22Rv1 (cell line): ENCODE measurements around the gene CUL4A.
"Not testable (repeated sequence)": the region's sequence is repeated elsewhere in the genome, so short reads cannot be mapped to it uniquely, and the experiment has no call there.

ENCODE experiments used
- H3K27ac ChIP-seq: fragments of 450-650 bp; 2 replicates; pipeline ENCODE4 v1.5.1; 2017
- ZFX ChIP-seq: fragments of 450-650 bp; IDR thresholded peaks from 2 replicates; pipeline ENCODE4 v1.6.1; 2017; ENCODE audit warnings: antibody characterized with exemption, borderline replicate concordance
- TF ChIP-seq, protein P1 (sequence below): fragments of 450-650 bp; IDR thresholded peaks from 2 replicates; pipeline ENCODE4 v1.5.1; 2017; ENCODE audit warnings: mild to moderate bottlenecking

CUL4A gene

DNA sequence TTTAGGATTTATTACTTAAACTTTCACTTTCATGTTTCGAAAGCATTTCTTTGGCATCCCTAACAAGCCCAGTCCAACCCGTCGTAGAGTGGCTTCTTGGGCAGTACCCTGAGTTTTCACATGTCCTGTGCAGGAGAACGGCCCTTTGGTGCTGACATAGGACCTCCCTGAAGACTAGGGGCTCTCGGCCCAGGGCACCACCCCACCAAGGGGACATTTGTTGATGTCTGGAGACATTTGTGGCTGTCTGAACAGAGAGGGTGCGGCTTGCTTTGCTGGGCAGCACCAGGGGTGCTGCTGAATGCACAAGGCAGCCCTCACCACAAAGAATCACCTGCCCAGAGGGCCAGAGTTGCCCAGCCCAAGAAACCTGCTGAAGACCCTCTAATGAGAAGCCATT is 30.6 kb downstream of the CUL4A start:
- no peak overlapping the region for H3K27ac ChIP-seq
- TF ChIP-seq, protein P1, sequence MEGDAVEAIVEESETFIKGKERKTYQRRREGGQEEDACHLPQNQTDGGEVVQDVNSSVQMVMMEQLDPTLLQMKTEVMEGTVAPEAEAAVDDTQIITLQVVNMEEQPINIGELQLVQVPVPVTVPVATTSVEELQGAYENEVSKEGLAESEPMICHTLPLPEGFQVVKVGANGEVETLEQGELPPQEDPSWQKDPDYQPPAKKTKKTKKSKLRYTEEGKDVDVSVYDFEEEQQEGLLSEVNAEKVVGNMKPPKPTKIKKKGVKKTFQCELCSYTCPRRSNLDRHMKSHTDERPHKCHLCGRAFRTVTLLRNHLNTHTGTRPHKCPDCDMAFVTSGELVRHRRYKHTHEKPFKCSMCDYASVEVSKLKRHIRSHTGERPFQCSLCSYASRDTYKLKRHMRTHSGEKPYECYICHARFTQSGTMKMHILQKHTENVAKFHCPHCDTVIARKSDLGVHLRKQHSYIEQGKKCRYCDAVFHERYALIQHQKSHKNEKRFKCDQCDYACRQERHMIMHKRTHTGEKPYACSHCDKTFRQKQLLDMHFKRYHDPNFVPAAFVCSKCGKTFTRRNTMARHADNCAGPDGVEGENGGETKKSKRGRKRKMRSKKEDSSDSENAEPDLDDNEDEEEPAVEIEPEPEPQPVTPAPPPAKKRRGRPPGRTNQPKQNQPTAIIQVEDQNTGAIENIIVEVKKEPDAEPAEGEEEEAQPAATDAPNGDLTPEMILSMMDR: no peak
- no peak for TF ChIP-seq ZFX

DNA sequence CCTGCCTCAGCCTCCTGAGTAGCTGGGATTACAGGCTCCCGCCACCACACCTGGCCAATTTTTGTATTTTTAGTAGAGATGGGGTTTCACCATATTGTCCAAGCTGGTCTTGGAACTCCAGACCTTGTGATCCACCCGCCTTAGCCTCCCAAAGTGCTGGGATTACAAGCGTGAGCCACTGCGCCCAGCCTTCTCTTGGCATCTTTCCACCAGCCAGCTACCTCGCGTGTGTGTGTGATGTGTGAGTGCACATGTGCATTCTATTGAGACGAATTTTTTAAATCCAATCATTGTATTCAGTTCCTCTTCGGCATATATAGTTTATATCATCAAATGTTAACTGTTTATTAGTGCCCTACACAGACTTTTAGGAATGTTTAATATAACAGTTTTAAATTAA is 32.2 kb downstream of the CUL4A start:
- not testable (repeated sequence) for H3K27ac ChIP-seq

DNA sequence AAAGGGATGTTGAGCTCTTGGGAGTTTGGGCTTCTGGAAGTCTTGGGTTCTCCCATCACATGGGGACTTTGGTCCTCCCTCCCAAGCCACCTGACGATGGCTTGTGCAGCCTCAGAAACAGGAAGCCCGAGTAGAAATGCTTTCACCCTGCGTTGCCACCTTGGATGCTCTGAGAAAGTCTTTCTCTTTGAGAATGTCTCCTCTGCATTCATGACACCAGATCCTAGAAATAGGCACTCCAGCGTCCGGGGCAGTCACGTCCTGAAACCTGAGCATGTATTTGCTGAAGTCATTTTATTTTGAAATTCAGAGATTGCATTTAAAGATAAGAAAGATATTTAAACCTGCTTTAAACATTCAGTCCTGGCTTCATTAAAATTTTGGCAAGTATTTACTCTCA is 34.4 kb downstream of the CUL4A start:
- TF ChIP-seq ZFX: no peak
- TF ChIP-seq, protein P1: no peak
- no peak overlapping the region for H3K27ac ChIP-seq

DNA sequence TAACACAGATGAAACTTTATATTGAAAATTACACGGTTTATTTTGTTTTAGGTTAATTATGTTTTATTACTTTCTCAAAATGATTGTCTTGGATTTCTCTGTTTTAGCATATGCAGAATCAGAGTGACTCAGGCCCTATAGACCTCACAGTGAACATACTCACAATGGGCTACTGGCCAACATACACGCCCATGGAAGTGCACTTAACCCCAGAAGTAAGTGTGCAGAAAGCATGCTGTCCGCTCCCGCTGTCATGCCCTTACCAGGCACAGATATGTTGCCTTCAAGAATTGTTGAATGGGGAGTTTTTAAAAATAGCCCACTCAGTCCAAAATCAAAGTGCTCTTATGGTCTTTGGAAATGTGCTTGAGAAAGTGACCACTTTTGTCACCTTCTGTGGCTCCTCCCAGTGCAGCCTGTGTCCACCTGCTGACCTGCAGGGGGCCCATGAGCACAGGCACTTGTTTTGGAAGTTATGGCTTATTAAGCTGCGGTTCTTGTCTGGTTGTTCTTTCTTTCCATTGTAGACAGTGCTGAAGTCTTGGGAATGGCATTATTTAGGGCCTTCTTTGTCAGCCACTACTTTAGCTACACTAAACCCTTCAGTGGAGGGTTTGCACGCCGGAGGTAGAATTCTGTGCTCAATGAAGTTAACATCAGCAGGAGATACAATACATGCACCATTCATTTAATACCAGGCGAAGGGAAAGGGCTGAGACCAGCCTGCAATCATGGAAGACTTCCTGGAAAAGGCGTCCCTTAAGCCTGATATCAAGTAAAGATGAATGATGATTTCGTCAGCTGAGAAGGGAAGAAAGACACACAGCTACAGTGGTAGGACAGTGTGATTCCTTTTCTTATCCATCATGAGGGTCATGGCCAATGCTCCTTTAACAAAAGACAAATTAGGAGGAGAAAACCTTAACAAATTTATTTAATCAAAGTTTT is 36.7 kb downstream of the CUL4A start:
- no peak overlapping the region for H3K27ac ChIP-seq
- TF ChIP-seq, protein P1: peak; percentile 40
- no peak for TF ChIP-seq ZFX

DNA sequence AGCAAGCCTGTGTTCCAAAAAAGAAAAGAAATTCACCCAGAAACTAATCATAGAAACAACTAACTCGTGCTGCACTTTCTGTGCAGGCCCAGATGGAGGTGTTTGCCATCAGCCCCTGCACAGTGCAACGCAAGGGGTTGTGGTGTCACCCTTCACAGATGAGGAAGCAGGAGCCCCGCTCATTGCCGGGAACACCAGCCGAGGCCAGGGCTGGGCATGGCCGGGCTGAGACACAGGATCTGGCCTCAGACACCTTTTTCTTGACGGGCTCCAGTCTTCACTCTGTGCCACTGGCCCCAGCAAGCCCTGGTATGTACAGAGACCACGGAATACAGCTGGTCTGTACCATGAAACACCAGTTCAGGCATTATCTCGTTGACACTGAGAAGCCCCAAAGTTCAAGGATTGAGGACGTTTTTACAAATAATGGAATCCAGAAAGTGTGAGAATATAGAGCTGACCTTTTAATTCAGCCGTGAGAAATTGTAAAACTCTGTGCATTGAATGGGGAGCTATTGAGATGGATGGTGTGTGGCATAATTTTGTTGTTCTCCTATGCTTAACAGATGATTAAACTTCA is 43.2 kb downstream of the CUL4A start:
- H3K27ac ChIP-seq: no peak overlapping the region
- TF ChIP-seq, protein P1: no peak
- TF ChIP-seq ZFX: no peak

DNA sequence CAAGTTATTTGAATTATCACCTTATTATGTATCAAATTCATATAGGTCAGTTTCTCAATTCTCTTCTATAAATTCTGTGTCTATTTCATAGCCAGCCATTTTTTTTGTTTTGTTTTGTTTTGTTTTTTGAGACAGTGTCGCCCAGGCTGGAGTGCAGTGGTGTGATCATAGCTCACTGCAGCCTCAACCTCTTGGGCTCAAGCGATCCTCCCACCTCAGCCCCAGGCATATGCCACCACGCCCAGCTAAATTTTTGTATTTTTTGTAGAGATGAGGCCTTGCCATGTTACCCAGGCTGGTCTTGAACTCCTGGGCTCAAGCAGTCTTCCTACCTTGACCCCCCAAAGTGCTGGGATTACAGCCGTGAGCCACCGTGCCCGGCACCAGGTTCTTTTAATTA is 48.5 kb downstream of the CUL4A start:
- not testable (repeated sequence) for H3K27ac ChIP-seq

DNA sequence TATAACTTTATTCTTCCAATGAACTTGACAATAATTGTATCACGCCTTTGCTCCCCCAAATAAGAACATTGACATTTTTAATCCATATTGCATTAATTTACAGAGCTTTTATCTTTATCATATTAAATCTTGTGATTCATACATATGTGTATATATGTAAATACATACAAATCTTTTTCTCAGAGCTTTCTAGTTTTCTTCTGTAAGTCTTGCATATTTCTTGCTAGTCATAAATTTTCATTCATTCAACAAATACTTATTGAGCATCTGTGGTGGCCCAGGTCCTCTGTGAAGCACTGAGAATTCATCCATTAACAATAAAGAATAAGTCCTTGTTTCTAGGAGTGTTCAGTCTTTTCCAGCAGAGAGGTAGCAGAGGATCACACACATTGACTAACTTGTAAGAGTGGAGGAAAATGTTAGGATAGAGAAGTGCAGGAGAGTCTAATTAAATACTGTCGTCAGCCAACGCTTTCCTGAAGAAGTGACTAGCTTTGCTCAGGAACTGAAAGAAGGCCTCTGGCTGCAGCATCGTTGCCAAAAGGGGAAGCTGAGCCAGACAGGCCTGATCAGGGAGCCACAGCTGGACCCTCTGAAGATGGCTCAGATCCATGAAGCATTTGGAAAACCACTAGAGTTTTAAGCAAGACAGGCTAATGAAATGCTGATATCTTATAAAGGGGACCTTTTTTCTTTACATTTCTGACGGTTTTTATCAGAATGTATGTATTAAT is 49.1 kb downstream of the CUL4A start:
- H3K27ac ChIP-seq: no peak overlapping the region
- TF ChIP-seq ZFX: no peak
- TF ChIP-seq, protein P1: no peak

DNA sequence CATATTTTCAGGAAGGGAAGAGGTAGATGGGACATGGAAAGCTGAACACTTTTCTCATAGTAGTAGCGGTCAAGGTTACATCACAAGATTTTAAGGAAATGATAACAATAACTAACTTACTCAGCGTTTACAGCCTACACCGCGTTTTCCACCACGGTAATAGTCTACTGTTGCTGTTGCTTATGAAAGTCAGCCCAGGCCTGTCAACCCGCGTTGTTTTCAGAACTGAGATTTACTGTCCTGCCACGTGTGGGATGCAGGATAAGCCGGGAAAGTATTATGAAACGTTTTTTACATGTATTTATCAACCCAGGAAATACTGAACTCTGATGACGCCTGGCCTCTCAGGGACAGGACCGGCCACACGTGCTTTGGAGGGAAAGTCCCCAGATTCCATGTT is 51.6 kb downstream of the CUL4A start:
- no peak overlapping the region for H3K27ac ChIP-seq
- TF ChIP-seq, protein P1: no peak
- TF ChIP-seq ZFX: no peak

DNA sequence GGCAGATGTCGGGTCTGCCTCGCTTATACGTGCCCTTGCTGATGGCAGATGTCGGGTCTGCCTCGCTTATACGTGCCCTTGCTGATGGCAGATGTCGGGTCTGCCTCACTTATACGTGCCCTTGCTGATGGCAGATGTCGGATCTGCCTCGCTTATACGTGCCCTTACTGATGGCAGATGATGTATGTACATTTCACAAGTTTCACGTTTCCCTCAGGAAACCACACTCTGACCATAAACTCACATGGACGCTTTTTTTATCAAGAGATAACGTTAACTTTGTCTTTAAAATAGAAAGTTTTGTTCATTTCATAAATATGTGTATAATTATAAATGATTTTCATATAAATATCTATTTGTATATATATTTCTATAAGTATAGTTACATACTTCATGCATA is 53.6 kb downstream of the CUL4A start:
- H3K27ac ChIP-seq: not testable (repeated sequence)
